Measurements from ENCODE around the gene TAS2R1. TPM values are rescaled to one million over a fixed set of nuclear protein-coding genes. Genes with fewer than 3 reads are reported as not detected.

TAS2R1 gene
- total and polyA plus RNA-seq, 10 of the 15 experiments (the other 5 are each of a cell fraction or from before 2014, with no cell fraction given) = not detected

- SMC1A ChIA-PET (ENCODE audit: uncharacterized antibody, unreplicated experiment) = interaction anchor here (1.3 kb wide), 1 partner anchor 9 kb away, joined by 3 read pairs; no protein-coding TSS in a partner anchor
- POLR2A ChIA-PET = no interaction called here
- Histone ChIP-seq H3K4me3 (no peak overlapping the region), H3K27ac (ENCODE audit: control insufficient read depth, insufficient read depth) (no peak overlapping the region), H3K27me3 (replicated peaks in 1 of 2; ENCODE audit: control insufficient read depth in 2 of 2, insufficient read depth in 2 of 2, low read length in 1 of 2) (no peaks in the 10 kb centered on the region; a peak in 1 of 4 replicates), H3K79me2 (ENCODE audit: control insufficient read depth, insufficient read depth, low read length) (no peaks in the 10 kb centered on the region), H3K4me2 (ENCODE audit: control insufficient read depth, insufficient read depth) (no peak overlapping the region), H3K4me1 (ENCODE audit: control insufficient read depth, insufficient read depth, low read length) (no peaks in the 10 kb centered on the region), H2AFZ (ENCODE audit: control insufficient read depth, low read depth, low read length) (no peak overlapping the region), H4K20me1 (ENCODE audit: control insufficient read depth, insufficient read depth) (no peaks in the 10 kb centered on the region), H3K9me3 (replicated peaks; ENCODE audit: control insufficient read depth, insufficient read depth, low read length) (no peaks in the 10 kb centered on the region), H3K9ac (ENCODE audit: control insufficient read depth, insufficient read depth, low read length) (no peak overlapping the region), H3K36me3 (ENCODE audit: control insufficient read depth in 2 of 2, insufficient read depth in 2 of 2, low read length in 1 of 2) (no peaks in the 10 kb centered on the region)
- CTCF ChIA-PET = interaction anchor here (0.6 kb wide), 1 partner anchor 964 kb away, joined by 3 read pairs; no protein-coding TSS in a partner anchor
- intact Hi-C loops (cut with micrococcal nuclease; ENCODE audit: unreplicated experiment) (no loop called here), in situ Hi-C loops (cut with MboI) (no loop called here)
- TF ChIP-seq ZBTB33 (IDR thresholded peaks at IDR 0.05) (no peak), STAT1 (conservative IDR thresholded peaks at IDR 0.05) (no peak), YBX1 (IDR thresholded peaks at IDR 0.05) (no peak), MYC (IDR thresholded peaks at IDR 0.05; ENCODE audit: insufficient read depth, insufficient read length, insufficient replicate concordance, low read length, severe bottlenecking) (no peak), SIX5 (IDR thresholded peaks at IDR 0.05; ENCODE audit: low read depth, low read length, severe bottlenecking) (no peak), ELK1 (IDR thresholded peaks at IDR 0.05; ENCODE audit: low read depth, low read length) (no peak), RELA (IDR thresholded peaks at IDR 0.05; ENCODE audit: borderline replicate concordance, partially characterized antibody) (no peak), RELB (IDR thresholded peaks at IDR 0.05; ENCODE audit: low read depth) (no peak)
- TF ChIP-seq, protein P1, sequence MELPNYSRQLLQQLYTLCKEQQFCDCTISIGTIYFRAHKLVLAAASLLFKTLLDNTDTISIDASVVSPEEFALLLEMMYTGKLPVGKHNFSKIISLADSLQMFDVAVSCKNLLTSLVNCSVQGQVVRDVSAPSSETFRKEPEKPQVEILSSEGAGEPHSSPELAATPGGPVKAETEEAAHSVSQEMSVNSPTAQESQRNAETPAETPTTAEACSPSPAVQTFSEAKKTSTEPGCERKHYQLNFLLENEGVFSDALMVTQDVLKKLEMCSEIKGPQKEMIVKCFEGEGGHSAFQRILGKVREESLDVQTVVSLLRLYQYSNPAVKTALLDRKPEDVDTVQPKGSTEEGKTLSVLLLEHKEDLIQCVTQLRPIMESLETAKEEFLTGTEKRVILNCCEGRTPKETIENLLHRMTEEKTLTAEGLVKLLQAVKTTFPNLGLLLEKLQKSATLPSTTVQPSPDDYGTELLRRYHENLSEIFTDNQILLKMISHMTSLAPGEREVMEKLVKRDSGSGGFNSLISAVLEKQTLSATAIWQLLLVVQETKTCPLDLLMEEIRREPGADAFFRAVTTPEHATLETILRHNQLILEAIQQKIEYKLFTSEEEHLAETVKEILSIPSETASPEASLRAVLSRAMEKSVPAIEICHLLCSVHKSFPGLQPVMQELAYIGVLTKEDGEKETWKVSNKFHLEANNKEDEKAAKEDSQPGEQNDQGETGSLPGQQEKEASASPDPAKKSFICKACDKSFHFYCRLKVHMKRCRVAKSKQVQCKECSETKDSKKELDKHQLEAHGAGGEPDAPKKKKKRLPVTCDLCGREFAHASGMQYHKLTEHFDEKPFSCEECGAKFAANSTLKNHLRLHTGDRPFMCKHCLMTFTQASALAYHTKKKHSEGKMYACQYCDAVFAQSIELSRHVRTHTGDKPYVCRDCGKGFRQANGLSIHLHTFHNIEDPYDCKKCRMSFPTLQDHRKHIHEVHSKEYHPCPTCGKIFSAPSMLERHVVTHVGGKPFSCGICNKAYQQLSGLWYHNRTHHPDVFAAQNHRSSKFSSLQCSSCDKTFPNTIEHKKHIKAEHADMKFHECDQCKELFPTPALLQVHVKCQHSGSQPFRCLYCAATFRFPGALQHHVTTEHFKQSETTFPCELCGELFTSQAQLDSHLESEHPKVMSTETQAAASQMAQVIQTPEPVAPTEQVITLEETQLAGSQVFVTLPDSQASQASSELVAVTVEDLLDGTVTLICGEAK (IDR thresholded peaks at IDR 0.05; ENCODE audit: borderline replicate concordance) = no peak
- TF ChIP-seq, protein P2, sequence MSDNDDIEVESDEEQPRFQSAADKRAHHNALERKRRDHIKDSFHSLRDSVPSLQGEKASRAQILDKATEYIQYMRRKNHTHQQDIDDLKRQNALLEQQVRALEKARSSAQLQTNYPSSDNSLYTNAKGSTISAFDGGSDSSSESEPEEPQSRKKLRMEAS (IDR thresholded peaks at IDR 0.05; ENCODE audit: low read depth, low read length) = no peak
- ATAC-seq (no peak), FAIRE-seq (no peak), DNase-seq (ENCODE audit: low read depth, low spot score) (no peak)
- RAD21 ChIA-PET (ENCODE audit: unreplicated experiment) = no interaction called here
- no TSS peak for BruUV-seq (replicated peaks)
- 0% methylated on average over 2 of the region's 2 CpGs for WGBS (ENCODE audit: insufficient coverage, insufficient replicate concordance, low lambda C conversion rate, missing lambda C conversion rate)
These were observed 22.1 kb downstream of the TAS2R1 start for GRCh38 chr5:9608093-9608492.
